ENCODE data around the gene ENAM.
A peak's percentile ranks its signal among the peaks of the same experiment; 100 is the strongest.
"Not testable (repeated sequence)": the region's sequence is repeated elsewhere in the genome, so short reads cannot be mapped to it uniquely, and the experiment has no call there.

ENAM gene

GRCh38 chr4:70676554-70677090 is 48.1 kb downstream of the ENAM start:
- DNase-seq (ENCODE audit: low spot score): no peak

DNA sequence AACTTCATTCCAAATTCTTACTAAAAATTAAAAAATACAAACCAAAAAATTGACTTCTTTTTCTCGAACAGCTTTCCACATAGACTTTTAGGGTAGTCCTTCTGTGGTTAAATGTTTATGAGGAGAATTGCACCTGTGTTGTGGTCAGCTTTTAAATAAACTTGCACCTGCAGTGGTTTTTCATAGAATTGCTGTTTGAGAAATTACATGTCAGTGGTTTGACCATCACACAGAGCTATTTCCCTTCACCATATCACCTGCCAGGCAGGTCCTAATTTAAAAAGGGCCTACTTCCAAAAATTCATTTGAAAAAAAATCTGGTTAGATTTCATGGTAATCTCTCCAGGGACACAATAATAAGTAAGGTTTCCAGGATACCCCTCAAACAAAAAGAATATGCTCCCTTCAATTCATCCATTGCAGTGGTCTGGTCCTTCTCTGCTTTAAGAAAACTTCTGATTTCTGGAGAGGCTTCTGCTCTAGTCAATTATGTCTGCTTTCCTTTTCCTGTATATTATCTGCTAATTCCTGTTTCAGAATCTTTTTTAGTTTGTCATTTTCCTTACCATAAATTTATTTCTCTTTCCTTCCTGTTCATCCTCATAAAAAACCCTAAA is 49.9 kb downstream of the ENAM start:
- no peak for DNase-seq (ENCODE audit: low spot score)

DNA sequence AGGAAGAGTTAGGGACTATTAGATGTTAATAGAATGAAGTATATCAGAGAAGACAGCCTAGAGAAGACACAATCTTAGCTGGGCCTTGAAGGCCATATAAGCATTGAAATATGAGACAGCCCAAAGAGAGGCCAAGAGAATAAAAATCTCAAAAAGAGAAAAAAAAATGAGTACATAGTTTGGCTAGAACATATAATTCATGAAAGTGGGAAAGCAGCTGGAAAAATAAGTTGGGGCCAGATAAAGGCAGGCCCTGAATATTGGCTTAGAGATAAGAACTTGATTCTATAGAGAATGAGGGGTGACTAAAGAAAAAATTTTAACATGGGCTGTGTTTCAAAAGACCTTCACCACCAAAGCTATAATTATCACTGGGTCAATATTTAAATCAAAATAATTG is 52.4 kb downstream of the ENAM start:
- no peak for DNase-seq (ENCODE audit: low spot score)

- DNase-seq (ENCODE audit: low spot score): no peak
Measured at GRCh38 chr4:70681704-70682103, 53.2 kb downstream of the ENAM start.

DNA sequence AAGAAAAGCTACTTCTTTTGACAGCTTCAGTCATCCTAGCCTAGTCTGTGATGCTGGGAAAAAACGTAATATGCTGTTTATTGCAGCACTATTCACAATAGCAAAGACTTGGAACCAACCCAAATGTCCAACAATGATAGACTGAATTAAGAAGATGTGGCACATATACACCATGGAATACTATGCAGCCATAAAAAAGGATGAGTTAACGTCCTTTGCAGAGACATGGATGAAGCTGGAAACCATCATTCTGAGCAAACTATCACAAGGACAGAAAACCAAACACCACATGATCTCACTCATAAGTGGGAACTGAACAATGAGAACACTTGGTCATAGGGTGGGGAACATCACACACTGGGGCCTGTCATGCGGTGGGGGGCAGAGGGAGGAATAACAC is 53.6 kb downstream of the ENAM start:
- DNase-seq (ENCODE audit: low spot score): not testable (repeated sequence)

GRCh38 chr4:70687392-70687791 is 58.8 kb downstream of the ENAM start:
- no peak for DNase-seq (ENCODE audit: low spot score)

DNA sequence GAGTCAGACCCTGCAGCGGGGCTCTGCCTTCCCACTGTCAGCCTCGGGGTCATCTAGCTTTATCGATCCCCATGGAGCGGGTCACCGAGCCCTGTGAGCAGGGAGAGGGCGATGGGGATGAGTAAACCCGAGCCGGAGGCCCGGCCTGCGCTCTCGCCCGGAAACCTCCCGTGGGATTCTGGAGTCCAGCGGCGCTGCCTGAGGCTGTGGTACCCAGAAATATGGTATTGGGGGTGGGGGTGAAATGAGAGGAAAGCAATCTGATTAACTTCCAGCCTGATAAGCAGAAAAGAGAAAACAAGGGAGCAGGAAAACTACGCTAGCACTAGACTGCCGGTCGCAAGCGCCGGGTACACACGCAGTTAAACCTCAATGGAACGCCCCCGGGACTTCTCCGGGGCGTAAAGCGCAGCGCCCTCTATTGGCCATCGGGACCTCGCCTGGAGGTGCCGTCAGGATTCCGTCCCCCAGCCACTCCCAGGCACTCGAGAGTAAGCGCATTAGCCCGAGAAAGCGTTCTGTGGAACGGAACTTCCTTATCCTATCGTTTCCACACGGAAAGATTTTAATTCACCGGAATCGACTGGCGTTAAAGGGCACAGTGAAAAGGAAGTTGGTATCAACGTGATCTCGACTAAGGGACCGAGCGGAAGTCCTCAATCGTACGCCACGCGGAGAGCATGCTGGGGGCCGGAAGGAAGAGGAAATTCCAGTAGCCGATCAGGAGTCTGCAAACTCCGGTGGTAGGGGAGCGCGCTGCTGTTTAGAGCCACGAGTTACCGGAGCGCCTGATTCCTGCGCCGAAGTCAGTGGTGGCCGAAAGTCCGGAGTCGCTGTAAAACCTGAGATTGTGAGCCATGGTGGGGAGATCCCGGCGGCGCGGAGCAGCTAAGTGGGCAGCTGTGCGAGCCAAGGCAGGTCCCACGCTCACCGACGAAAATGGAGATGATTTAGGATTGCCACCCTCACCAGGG is 59.6 kb downstream of the ENAM start, which contains the start of gene UTP3:
Gene UTP3, plus strand, starts transcription at position 712 of the 974 bp plus-strand sequence. Its CDS starts 146 bp downstream, at position 858.
- DNase-seq (ENCODE audit: low spot score): peak; percentile 63

GRCh38 chr4:70688795-70689231 is 60.3 kb downstream of the ENAM start:
- DNase-seq (ENCODE audit: low spot score): no peak

- no peak for DNase-seq (ENCODE audit: low spot score)
Measured at GRCh38 chr4:70691661-70692060, 63.1 kb downstream of the ENAM start.

GRCh38 chr4:70694633-70695032 is 66.1 kb downstream of the ENAM start:
- not testable (repeated sequence) for DNase-seq (ENCODE audit: low spot score)
